GM21786 (cell line): ENCODE results near the gene CLEC4F.

Experiments
- ATAC-seq: cut with Tn5 transposase; IDR thresholded peaks from one replicate; pipeline ENCODE4 v1.9.1; 2021; ENCODE audit not compliant: unreplicated experiment

Gene CLEC4F

GRCh38 chr2:70789304-70790135, 30.9 kb downstream of the CLEC4F start:
- no peak for ATAC-seq

DNA sequence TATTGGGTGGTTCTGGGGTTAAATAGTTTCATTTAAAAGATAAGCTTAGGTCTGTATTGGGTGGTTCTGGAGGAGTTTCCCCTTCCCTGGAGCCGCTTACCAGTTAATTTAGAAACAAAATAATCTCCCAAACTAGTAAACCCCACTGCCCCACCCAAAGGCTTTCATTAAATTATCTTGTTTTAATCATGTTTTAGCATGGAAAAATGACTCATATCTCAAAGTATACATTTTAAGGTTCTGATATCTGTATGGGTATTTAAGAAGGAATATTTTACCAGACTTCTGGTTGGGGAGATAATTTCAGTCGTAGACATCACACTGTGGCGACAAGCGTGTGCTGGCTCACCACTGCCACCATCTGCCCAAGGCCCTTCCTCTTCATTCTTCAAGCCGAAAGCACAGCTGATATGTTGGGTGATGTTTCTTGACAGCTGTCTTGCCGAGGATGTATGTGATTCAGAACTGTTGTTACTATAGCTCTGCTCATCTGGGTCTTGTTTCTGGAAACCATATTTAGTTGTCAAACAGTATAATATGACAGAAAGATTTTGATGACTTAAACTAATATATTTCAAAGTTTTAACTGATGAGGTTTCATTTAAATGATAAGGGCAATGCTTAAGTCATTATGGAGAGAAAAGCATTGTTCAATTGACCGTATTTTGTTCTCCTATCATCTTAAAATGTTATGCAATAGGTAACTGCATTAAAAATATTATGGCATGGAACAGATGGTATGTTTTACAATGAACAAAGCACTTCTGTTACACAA, 35.1 kb downstream of the CLEC4F start:
- ATAC-seq, result no peak

DNA sequence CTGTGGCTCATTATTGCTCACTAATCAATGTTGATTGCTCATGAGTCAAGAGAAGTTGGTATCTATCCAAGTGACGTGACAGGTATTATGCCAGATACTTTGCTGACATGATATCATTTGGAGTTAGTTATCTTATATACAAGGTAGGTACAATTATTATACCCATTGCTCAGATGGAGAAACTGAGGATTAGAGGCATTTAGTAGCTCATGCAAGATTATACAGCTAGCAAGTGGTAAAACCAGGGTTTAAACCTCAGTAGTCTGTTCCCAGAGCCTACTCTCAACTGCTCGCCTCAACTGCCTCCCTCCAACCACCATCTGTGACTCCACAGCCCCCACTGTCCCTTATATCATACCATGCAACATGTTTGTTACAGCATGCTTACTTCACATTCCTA, 36.1 kb downstream of the CLEC4F start:
- no peak for ATAC-seq

- no peak for ATAC-seq
These were observed 40.4 kb downstream of the CLEC4F start for GRCh38 chr2:70779911-70780545.

DNA sequence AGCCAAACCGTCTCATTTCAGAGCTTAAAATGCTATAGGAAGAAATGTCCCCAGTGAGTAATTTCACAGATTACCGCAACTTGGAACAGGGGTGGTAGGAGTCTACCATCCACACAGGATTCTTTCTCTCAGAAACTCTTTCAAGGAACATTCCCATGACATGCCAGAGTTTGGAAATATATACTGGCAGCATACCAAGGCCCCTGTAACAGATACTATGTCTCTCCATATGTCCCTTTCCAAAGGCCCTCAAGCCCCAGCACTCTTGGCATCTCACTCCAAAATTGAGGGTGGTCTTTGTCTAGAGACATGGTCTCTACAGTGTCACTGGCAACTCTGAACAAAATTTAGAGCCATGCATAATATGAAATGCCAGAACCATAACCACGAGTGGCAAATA, 40.9 kb downstream of the CLEC4F start:
- no peak for ATAC-seq

DNA sequence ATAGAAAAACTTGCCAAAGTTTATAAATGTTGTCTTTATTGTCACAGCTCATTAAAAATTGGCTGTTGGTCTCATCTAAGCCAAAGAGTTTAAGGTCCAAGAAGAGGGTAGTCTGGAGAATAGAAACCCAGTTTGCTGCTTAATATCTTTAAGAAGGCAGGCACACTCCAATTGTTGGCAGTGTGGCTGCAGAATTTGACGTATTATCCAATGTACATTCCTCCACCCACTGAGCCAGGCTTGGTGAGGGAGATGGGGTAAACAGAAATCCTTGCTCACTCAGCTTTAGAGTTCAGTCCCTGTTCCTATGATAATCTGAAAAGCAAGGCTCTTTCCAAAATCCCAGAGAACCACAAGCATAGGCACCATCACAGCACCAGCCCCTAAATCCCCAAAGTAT, 41.7 kb downstream of the CLEC4F start:
- ATAC-seq, result no peak

- no peak for ATAC-seq
These were observed 42.9 kb downstream of the CLEC4F start for GRCh38 chr2:70777450-70777849.

- ATAC-seq, result no peak
These were observed 44.1 kb downstream of the CLEC4F start for GRCh38 chr2:70776266-70776665.

- ATAC-seq, result no peak
These were observed 45.3 kb downstream of the CLEC4F start for GRCh38 chr2:70775141-70775540.

GRCh38 chr2:70772486-70773155, 47.8 kb downstream of the CLEC4F start:
- no peak for ATAC-seq

GRCh38 chr2:70771446-70771845, 49.0 kb downstream of the CLEC4F start:
- ATAC-seq, result peak; percentile 59

- no peak for ATAC-seq
These were observed 50.9 kb downstream of the CLEC4F start for GRCh38 chr2:70769450-70769849.

DNA sequence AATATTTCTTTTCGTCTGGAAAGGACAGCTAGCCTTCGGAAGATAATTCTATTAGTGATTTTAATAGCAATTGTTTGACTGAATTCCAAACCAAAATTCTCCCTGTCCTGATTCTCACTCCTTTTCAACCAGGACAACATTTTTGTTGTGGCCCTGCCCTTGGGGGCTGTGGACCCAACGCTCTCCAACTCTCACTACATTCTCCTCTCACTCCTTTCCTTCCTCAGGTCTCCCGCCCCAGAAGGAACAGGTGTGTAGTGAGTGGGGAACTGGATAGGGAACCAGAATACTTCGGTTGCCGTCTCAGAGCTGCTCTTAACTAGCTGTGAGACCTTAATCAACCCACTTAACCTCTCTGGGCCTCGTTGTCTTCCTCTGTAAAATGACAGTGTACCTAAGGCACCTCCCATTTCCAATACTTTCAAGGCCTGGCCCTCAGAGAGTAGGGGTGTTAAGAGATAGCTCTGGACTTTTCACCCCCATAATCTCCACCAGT, 51.8 kb downstream of the CLEC4F start:
- ATAC-seq, result no peak

GRCh38 chr2:70767699-70768589, 52.5 kb downstream of the CLEC4F start, which contains the start of gene ADD2:
ADD2 (minus strand) TSS chr2:70768200; CDS start chr2:70706408, 61,792 bp downstream.
- no peak for ATAC-seq

DNA sequence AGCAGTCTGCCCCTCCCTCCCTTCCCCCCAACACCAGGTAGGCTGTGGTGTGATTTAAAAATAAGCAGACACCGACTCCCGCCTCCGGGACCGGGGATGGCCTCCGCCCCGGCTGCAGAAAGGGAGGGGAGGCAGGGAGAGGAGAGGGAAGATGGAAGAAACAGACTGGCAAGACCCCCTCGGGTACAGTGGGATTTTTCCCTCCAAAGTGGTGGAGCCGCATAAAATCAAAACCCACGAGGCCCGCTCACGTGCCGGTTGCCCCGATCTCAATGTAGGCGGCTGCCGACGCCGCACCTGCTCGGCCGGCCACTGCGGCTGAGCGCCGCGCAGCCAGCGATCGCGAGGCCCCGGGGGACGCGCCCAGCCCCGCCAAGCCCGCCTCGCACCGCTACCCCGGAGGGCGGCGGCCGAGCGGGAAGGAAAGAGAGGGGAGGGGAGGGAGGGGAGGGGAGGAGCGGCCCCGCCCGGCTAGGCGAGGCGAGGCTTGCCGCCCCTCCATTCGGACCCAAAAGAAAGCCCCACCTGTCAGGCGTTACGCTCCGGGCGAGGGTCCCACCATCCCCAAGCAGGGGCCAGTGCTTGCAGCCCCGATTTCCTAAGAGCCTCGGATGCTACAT, 53.2 kb downstream of the CLEC4F start:
- no peak for ATAC-seq

- ATAC-seq, result no peak
These were observed 53.9 kb downstream of the CLEC4F start for GRCh38 chr2:70766357-70767078.

DNA sequence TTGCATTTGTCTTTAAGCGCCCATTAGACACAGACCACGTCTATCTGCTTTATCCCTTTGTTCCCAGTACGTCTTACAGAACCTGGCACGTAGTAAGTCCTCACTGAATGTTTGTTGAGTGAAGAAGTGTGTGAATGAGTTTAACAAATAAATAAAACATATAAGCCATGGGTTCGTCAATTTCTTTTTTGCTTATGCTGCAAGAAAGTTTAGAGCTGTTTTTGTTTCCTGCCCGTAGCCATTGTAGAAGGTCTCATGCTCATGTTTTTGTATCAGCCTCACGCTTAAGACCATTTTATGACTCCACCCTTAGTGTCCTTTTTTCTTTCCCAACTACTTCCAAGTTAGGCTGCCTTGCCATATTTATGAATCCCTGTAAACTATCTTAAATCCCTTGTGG, 54.9 kb downstream of the CLEC4F start:
- ATAC-seq, result no peak

- ATAC-seq, result no peak
These were observed 61.0 kb downstream of the CLEC4F start for GRCh38 chr2:70759446-70759845.
